ENCODE data around the gene TLK2. TPM values are rescaled to one million over a fixed set of nuclear protein-coding genes. Genes with fewer than 3 reads are reported as not detected.

The TLK2 gene
- total and polyA plus RNA-seq, 2 experiments from 2014 or later: 19.6 to 56.1 TPM

GRCh38 chr17:62657690-62658089 lies 179.1 kb downstream of the TLK2 start:
- Histone ChIP-seq H3K4me3 (no peak overlapping the region), H4K20me1 (replicated peaks; ENCODE audit: insufficient read depth) (no peaks in the 10 kb centered on the region), H2AFZ (no peak overlapping the region), H3K9me2 (ENCODE audit: insufficient read depth) (no peaks in the 10 kb centered on the region), H3K27ac (ENCODE audit: low read depth) (no peak overlapping the region), H3K4me2 (no peak overlapping the region), H3K27me3 (ENCODE audit: insufficient read depth) (no peaks in the 10 kb centered on the region), H3F3A (replicated peaks; ENCODE audit: low read depth) (0 out of 2 replicates have a peak, but pooled peaks cover 6% of the 10 kb centered on the region), H3K79me2 (replicated peaks; ENCODE audit: insufficient read depth) (no peaks in the 10 kb centered on the region), H3K36me3 (ENCODE audit: insufficient read depth) (no peaks in the 10 kb centered on the region), H3K4me1 (ENCODE audit: insufficient read depth) (peaks cover 7% of the 10 kb centered on the region)
- Mint-ChIP-seq H3K27me3 (ENCODE audit: insufficient read depth, low read depth, poor library complexity) (peaks cover 13% of the 10 kb centered on the region), H3K4me3 (no peak overlapping the region), H3K4me1 (peaks cover 16% of the 10 kb centered on the region), H3K27ac (no peak overlapping the region), H3K36me3 (ENCODE audit: low read depth) (peaks cover 12% of the 10 kb centered on the region; the same call in 2 of the 3 replicates), H3K9me3 (peaks cover 9% of the 10 kb centered on the region; the same call in 1 of the 3 replicates)
- ATAC-seq: no peak
- DNase-seq (ENCODE audit: low spot score): no peak
- no peak for TF ChIP-seq ZNF331 (CRISPR knock-in tag; IDR thresholded peaks at IDR 0.05; ENCODE audit: low read depth)
- TF ChIP-seq REST (IDR thresholded peaks at IDR 0.05; ENCODE audit: unreplicated experiment): no peak
- TF ChIP-seq ETS1 (IDR thresholded peaks at IDR 0.05): no peak

- H3K9me3 Mint-ChIP-seq: peaks cover 9% of the 10 kb centered on the region; the same call in 1 of the 3 replicates
- H3K4me3 Mint-ChIP-seq: no peak overlapping the region
- Histone ChIP-seq H3K36me3 (ENCODE audit: insufficient read depth) (no peaks in the 10 kb centered on the region), H4K20me1 (replicated peaks; ENCODE audit: insufficient read depth) (no peaks in the 10 kb centered on the region), H3K4me2 (no peak overlapping the region), H3F3A (replicated peaks; ENCODE audit: low read depth) (0 out of 2 replicates have a peak, but pooled peaks cover 5% of the 10 kb centered on the region), H3K4me3 (no peak overlapping the region), H3K9me2 (ENCODE audit: insufficient read depth) (no peaks in the 10 kb centered on the region), H3K27ac (ENCODE audit: low read depth) (no peak overlapping the region), H3K4me1 (ENCODE audit: insufficient read depth) (peaks cover 6% of the 10 kb centered on the region), H2AFZ (no peak overlapping the region), H3K27me3 (ENCODE audit: insufficient read depth) (no peaks in the 10 kb centered on the region), H3K79me2 (replicated peaks; ENCODE audit: insufficient read depth) (no peaks in the 10 kb centered on the region)
- peaks cover 12% of the 10 kb centered on the region; the same call in 2 of the 3 replicates for H3K36me3 Mint-ChIP-seq (ENCODE audit: low read depth)
- no peak for ATAC-seq
- H3K27me3 Mint-ChIP-seq (ENCODE audit: insufficient read depth, low read depth, poor library complexity): peaks cover 14% of the 10 kb centered on the region
- peaks cover 14% of the 10 kb centered on the region for H3K4me1 Mint-ChIP-seq
- H3K27ac Mint-ChIP-seq: no peak overlapping the region
- no peak for DNase-seq (ENCODE audit: low spot score)
- TF ChIP-seq EZH2phosphoT487 (IDR thresholded peaks at IDR 0.05; ENCODE audit: unreplicated experiment) (no peak), POLR2AphosphoS5 (IDR thresholded peaks at IDR 0.05; ENCODE audit: low read depth) (no peak), ZNF114 (CRISPR knock-in tag; IDR thresholded peaks at IDR 0.05) (no peak), REST (IDR thresholded peaks at IDR 0.05; ENCODE audit: unreplicated experiment) (no peak), STAT1 (IDR thresholded peaks at IDR 0.05; ENCODE audit: unreplicated experiment) (no peak), ZNF331 (CRISPR knock-in tag; IDR thresholded peaks at IDR 0.05; ENCODE audit: low read depth) (no peak)
Observed at GRCh38 chr17:62658136-62658920, 179.7 kb downstream of the TLK2 start.
